Sigmoid colon (tissue), 7 donors: ENCODE measurements around the gene HLF. TPM values are rescaled to one million over a fixed set of nuclear protein-coding genes. Genes with fewer than 3 reads are reported as not detected.

Experiments used
- DNase-seq: peaks from one replicate; pipeline ENCODE4 v3.0.0-alpha.2; 2019
- H3K27ac ChIP-seq, 4 donors: fragments of 200-600 bp; sonication (generic); one replicate each; pipeline ENCODE4 v1.5.1; 2016 to 2019; ENCODE audit warnings: mild to moderate bottlenecking in 1 of 4
- H3K27me3 ChIP-seq, 3 donors: fragments of 200-600 bp; sonication (generic); one replicate each; pipeline ENCODE4 v1.5.1; 2019; ENCODE audit warnings: mild to moderate bottlenecking in 1 of 3
- H3K36me3 ChIP-seq, 4 donors: fragments of 200-600 bp; sonication (generic); one replicate each; pipeline ENCODE4 v1.5.1; 2016 to 2019
- H3K4me1 ChIP-seq, 4 donors: fragments of 200-600 bp; sonication (generic); one replicate each; pipeline ENCODE4 v1.5.1; 2017 to 2019
- H3K4me3 ChIP-seq, 4 donors: fragments of 200-600 bp; sonication (generic); one replicate each; pipeline ENCODE4 v1.5.1; 2017 to 2019; ENCODE audit warnings: mild to moderate bottlenecking in 2 of 4, moderate library complexity in 1 of 4
- H3K9me3 ChIP-seq, 4 donors: fragments of 200-600 bp in 3 of 4; sonication (generic) in 3 of 4; one replicate each; pipeline versions ENCODE4 v1.5.1 to v1.6.1; 2013 to 2019
- EP300 ChIP-seq, 4 donors: sonication (generic); formaldehyde crosslinking; IDR thresholded peaks; one replicate each; pipeline ENCODE4 v1.6.1; 2017; ENCODE audit warnings: antibody characterized with exemption in 4 of 4
- POLR2A ChIP-seq, 2 donors: fragments of 450-650 bp; IDR thresholded peaks; one replicate each; pipeline ENCODE4 v1.6.1; 2016; ENCODE audit warnings: antibody characterized with exemption in 2 of 2, mild to moderate bottlenecking in 2 of 2, moderate library complexity in 2 of 2
- POLR2AphosphoS5 ChIP-seq, 4 donors: sonication (generic); formaldehyde crosslinking; IDR thresholded peaks; one replicate each; pipeline ENCODE4 v1.6.1; 2017; ENCODE audit warnings: antibody characterized with exemption in 4 of 4
- WGBS, 2 donors: extraction: QIAGEN DNeasy Blood & Tissue Kit; methylation state at CpG; one replicate each; pipeline ENCODE4 v1.1.7; 2013; 5-methylcytosine and 5-hydroxymethylcytosine counted together
- intact Hi-C: fragments of 100-400 bp; cut with DNase I; formaldehyde crosslinking; loops from one replicate; pipeline ENCODE4 v1.15.1; 2023
- polyA plus RNA-seq, 3 donors: library from polyadenylated mRNA; stranded (reverse); fragments of 200-250 nt; gene quantifications; one replicate each; pipeline ENCODE4 v1.2.3, GENCODE V29; 2013
- total RNA-seq, 4 donors: library from RNA; depleted of rRNA; stranded (reverse); fragments of >200 nt; gene quantifications; one replicate each; pipeline ENCODE4 v1.1.0, GENCODE V29; 2016
- TF ChIP-seq, protein P1 (sequence below), 4 experiments: fragments of 450-650 bp in 3 of 4; fragments of 200-600 bp in 1 of 4; IDR thresholded peaks; one replicate each; pipeline ENCODE4 v1.5.1; 2016 to 2019; ENCODE audit warnings: antibody characterized with exemption in 4 of 4, mild to moderate bottlenecking in 3 of 4, moderate library complexity in 2 of 4
- donor health status: healthy with polysubstance abuse.
- donor health status: Bipolar disorder and iron deficiency.
- donor health status: healthy.

The HLF gene
- total and polyA plus RNA-seq, 7 donors: 0.92 to 54.0 (median 41.7) TPM

GRCh38 chr17:55332296-55333041, 67.7 kb downstream of the HLF start:
- TF ChIP-seq POLR2AphosphoS5 (IDR thresholded peaks at IDR 0.05) (no peak), POLR2A (IDR thresholded peaks at IDR 0.05) (no peak), EP300 (IDR thresholded peaks at IDR 0.05) (no peak)
- TF ChIP-seq, protein P1, sequence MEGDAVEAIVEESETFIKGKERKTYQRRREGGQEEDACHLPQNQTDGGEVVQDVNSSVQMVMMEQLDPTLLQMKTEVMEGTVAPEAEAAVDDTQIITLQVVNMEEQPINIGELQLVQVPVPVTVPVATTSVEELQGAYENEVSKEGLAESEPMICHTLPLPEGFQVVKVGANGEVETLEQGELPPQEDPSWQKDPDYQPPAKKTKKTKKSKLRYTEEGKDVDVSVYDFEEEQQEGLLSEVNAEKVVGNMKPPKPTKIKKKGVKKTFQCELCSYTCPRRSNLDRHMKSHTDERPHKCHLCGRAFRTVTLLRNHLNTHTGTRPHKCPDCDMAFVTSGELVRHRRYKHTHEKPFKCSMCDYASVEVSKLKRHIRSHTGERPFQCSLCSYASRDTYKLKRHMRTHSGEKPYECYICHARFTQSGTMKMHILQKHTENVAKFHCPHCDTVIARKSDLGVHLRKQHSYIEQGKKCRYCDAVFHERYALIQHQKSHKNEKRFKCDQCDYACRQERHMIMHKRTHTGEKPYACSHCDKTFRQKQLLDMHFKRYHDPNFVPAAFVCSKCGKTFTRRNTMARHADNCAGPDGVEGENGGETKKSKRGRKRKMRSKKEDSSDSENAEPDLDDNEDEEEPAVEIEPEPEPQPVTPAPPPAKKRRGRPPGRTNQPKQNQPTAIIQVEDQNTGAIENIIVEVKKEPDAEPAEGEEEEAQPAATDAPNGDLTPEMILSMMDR (IDR thresholded peaks at IDR 0.05): no peak
- no peaks in the 10 kb centered on the region for H3K27me3 ChIP-seq
- 41 to 80% methylated on average over 15 of the region's 15 CpGs for WGBS, 2 donors
- H3K9me3 ChIP-seq: no peaks in the 10 kb centered on the region
- no peak for DNase-seq
- H3K27ac ChIP-seq: no peak overlapping the region
- no peaks in the 10 kb centered on the region for H3K36me3 ChIP-seq
- peaks cover 0 to 5% (median 0%) of the 10 kb centered on the region in 4 donors for H3K4me1 ChIP-seq
- H3K4me3 ChIP-seq: no peak overlapping the region
- intact Hi-C loops: no loop called here

DNA sequence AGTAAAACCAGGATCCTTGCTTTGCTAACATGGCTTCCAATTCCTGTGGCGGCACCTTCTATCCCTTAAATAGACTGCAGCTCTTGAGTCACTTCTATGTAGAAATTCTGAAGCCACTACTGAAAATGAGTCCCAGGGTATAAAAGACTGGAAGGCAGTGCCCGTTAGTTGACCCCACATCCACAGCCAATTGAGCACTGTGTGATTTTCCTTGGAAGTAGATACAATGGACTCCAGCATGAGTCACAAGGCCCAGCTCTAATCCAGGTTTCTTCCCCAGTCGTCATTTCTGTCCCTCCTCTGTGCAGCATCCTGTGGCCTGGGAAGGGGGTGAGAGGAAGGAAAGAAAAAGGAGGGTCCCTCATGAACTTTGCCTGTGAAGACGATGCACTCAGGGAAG, 69.5 kb downstream of the HLF start:
- Histone ChIP-seq H3K4me1 (no peaks in the 10 kb centered on the region), H3K27me3 (no peaks in the 10 kb centered on the region), H3K9me3 (no peaks in the 10 kb centered on the region), H3K36me3 (no peaks in the 10 kb centered on the region), H3K27ac (no peak overlapping the region), H3K4me3 (no peak overlapping the region)
- TF ChIP-seq EP300 (IDR thresholded peaks at IDR 0.05): no peak
- TF ChIP-seq, protein P1 (IDR thresholded peaks at IDR 0.05): no peak
- TF ChIP-seq POLR2A (IDR thresholded peaks at IDR 0.05): no peak
- TF ChIP-seq POLR2AphosphoS5 (IDR thresholded peaks at IDR 0.05): no peak
- WGBS, 2 donors: 89 to 90% methylated on average over 4 of the region's 4 CpGs
- intact Hi-C loops: no loop called here
- DNase-seq: no peak

DNA sequence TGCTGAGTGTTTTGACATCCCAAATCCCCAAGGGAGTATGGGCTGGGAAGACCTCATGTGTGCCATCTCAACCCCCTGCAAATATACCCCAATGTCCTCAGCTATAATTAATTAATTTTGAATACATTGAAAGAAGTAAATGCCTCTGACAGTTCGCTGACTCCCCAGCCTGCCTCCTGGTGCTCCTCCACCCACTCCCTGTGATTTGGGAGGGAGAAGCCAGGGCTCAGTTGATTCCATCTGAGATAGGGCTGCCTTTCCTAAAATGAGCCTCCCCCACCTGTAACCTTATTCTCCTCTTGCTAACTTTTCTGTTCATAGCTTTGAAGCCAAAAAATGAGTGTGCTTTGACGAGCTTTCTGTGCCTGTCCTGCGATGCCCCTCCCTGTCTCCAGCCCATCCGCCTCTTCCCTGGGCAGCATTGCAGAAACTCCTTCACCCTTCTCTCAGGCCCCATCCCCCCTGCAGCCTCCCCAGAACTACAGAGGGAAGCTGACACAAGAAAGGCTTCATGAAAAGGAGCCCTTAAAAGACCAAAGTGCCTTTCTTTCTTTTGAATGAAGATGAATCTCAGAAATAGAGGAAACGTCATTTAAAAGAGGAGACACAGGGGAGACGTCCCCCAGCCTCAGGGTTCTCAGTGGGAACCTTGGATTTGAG, 70.3 kb downstream of the HLF start:
- Histone ChIP-seq H3K4me3 (no peak overlapping the region), H3K27ac (no peak overlapping the region), H3K27me3 (no peaks in the 10 kb centered on the region), H3K9me3 (no peaks in the 10 kb centered on the region), H3K4me1 (no peaks in the 10 kb centered on the region), H3K36me3 (no peaks in the 10 kb centered on the region)
- no peak for DNase-seq
- 78 to 82% methylated on average over 6 of the region's 6 CpGs for WGBS, 2 donors
- intact Hi-C loops: no loop called here
- TF ChIP-seq EP300 (IDR thresholded peaks at IDR 0.05): no peak
- no peak for TF ChIP-seq POLR2A (IDR thresholded peaks at IDR 0.05)
- TF ChIP-seq, protein P1 (IDR thresholded peaks at IDR 0.05): no peak
- no peak for TF ChIP-seq POLR2AphosphoS5 (IDR thresholded peaks at IDR 0.05)

GRCh38 chr17:55335625-55336024, 70.9 kb downstream of the HLF start:
- Histone ChIP-seq H3K4me1 (no peaks in the 10 kb centered on the region), H3K9me3 (no peaks in the 10 kb centered on the region), H3K27me3 (no peaks in the 10 kb centered on the region), H3K4me3 (no peak overlapping the region), H3K36me3 (no peaks in the 10 kb centered on the region), H3K27ac (no peak overlapping the region)
- no peak for DNase-seq
- intact Hi-C loops: no loop called here
- TF ChIP-seq POLR2AphosphoS5 (IDR thresholded peaks at IDR 0.05) (no peak), EP300 (IDR thresholded peaks at IDR 0.05) (no peak), POLR2A (IDR thresholded peaks at IDR 0.05) (no peak)
- TF ChIP-seq, protein P1 (IDR thresholded peaks at IDR 0.05): no peak
